C4-2B (cell line): ENCODE results near the gene DPP6.

Experiments
- H3K27ac ChIP-seq: fragments of 450-650 bp; 2 replicates; pipeline ENCODE4 v1.5.1; 2017
- ZFX ChIP-seq: fragments of 450-650 bp; IDR thresholded peaks from 2 replicates; pipeline ENCODE4 v1.6.1; 2017
- TF ChIP-seq, protein P1 (sequence below): fragments of 450-650 bp; conservative IDR thresholded peaks from 2 replicates; pipeline ENCODE4 v1.5.1; 2017; ENCODE audit warnings: mild to moderate bottlenecking

The DPP6 gene

DNA sequence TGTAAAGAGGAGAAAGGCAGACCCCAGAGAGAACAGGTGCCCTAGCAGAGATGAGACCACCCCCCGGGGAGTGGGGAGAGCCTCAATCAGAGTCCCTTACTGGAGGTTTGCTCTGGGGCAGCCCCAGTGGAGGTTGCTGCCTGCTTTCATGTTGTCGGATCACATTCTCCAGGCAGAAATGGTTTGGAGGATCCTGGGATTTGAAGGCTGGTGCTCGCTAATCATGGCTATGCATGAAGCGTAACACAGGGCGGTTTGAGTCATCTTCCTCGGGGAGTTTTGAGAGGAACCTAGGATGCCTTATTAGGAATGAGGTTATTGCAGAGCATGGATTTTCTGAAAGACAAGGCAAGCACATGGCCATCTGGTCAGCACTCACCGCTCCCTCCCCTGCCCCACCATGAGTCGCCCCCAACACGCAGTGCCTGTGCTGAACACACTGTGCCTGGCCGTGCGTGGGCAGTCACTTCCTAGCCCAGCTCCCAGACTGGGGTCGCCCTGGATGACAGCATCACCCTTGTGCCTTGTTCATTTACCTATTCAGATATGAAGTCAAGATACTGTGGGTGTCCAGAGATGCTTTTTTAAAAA, 319.9 kb downstream of the DPP6 start:
- no peak for TF ChIP-seq ZFX
- TF ChIP-seq, protein P1, sequence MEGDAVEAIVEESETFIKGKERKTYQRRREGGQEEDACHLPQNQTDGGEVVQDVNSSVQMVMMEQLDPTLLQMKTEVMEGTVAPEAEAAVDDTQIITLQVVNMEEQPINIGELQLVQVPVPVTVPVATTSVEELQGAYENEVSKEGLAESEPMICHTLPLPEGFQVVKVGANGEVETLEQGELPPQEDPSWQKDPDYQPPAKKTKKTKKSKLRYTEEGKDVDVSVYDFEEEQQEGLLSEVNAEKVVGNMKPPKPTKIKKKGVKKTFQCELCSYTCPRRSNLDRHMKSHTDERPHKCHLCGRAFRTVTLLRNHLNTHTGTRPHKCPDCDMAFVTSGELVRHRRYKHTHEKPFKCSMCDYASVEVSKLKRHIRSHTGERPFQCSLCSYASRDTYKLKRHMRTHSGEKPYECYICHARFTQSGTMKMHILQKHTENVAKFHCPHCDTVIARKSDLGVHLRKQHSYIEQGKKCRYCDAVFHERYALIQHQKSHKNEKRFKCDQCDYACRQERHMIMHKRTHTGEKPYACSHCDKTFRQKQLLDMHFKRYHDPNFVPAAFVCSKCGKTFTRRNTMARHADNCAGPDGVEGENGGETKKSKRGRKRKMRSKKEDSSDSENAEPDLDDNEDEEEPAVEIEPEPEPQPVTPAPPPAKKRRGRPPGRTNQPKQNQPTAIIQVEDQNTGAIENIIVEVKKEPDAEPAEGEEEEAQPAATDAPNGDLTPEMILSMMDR: no peak

DNA sequence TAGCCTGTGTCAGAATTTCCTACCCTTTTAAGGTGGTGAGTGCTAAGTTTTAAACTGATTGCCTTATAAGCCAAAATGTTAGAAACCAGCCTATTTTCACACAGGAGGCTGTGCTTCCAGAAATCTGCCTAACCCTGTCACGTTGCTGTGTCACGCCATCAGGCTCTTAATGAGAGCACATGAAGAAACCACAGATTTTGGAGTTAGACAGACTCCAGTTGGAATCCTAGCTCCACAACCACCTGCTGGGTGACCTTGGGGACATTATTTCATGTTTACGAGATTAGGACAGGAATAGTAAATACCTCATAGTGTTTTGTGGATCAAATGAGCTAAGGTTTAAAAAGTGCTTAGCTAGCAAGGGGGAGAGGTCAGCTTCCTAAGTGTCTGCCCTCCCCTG, 321.8 kb downstream of the DPP6 start:
- no peak overlapping the region for H3K27ac ChIP-seq
- TF ChIP-seq, protein P1: no peak
- TF ChIP-seq ZFX: no peak

More for the DNA sequence above, 319.9 kb downstream of the DPP6 start:
- no peak overlapping the region for H3K27ac ChIP-seq

DNA sequence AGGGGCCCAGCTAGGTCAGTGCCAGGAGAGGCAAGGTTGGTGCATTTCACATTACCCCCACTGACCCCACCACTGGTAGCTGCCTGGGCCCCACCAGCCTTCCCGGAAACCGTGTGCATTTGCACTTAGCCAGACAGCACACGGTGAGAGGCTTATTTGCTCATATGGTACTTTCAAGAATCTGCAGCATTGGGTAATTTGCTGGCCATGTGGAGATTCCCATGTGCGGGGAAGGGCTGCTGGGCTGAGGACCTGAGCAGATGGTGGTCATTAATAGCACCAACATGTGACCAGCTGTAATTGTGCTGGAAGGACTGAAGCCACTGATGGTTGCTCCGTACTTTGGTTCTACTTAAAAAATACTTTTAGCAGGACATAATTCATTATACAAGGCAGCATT, 323.8 kb downstream of the DPP6 start:
- no peak overlapping the region for H3K27ac ChIP-seq
- TF ChIP-seq ZFX: no peak
- TF ChIP-seq, protein P1: no peak

DNA sequence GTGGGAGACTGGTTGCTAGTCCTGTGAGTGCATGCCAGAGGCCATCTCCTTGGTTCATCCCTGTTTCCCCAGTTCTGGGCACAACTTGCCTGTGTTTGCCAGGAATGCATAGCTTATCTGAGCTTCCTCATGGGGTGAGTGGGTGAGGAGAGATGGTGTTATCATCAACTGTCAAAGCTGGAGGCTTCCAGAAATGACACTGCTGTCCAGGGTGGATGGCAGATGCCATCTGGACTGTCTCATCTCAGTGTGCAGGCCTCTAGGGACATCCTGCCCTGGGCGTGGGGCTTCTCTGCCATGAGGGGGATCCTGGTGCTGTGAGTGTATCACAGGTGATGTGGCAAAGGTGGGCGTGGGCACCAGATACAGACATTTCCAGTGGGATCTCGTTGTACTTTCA, 328.6 kb downstream of the DPP6 start:
- no peak overlapping the region for H3K27ac ChIP-seq
- TF ChIP-seq, protein P1: no peak
- TF ChIP-seq ZFX: no peak

DNA sequence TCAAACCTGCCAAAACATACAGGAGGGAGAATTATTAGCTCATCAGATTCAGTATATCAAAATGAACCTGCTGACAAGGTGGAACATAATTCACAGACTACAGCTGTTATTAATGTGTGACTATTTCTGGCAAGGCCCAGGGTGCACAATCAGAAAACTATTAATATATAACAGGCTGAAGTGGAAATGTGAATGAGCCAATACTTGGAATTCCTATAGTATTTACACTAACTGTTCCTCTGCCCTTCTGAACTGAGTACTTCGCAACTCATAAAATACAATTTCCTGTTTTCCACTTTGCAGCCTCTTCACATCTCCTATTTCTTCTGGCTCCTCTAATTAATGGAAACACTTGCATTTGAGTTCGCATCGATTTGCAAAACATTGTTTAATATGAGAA, 330.8 kb downstream of the DPP6 start:
- no peak overlapping the region for H3K27ac ChIP-seq
- TF ChIP-seq ZFX: no peak
- TF ChIP-seq, protein P1: no peak

DNA sequence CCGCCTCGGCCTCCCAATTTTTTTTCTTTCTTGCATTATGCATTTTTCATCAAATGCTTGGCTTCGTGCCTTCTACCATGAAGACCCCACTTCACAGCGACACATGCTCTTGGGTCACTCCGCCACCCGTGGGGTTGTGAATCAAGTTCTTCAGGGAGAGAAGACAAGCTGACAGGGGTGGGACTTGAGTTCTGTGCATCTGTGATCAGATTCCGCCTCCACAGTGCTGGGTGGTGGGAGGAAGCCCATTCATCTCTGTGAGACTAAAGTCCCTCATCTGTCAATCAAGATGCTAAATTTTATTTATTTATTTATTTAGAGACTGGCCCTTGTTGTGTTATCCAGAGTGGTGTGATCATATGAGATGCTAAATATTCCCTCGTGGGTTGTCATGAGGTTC, 333.0 kb downstream of the DPP6 start:
- no peak for TF ChIP-seq ZFX
- TF ChIP-seq, protein P1: no peak
- H3K27ac ChIP-seq: no peak overlapping the region

DNA sequence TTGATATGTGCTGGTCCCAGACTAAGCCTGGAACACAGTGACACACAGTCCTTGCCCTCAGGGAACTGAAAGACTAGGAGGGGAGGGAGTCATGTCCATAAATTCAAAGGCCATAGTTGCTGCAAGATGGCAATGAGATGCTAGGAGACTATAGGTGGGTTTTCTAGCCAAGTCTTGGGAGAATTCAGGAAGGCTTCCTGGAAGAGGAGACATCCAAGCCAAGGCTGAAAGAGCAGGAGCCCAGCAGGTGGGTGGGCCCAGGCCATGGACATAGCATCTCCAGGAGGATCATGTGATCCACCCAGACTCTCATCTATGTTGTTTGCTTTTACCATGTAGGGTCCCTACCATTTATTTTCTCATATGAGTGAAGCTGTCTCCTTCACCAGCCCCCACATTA, 335.1 kb downstream of the DPP6 start:
- H3K27ac ChIP-seq: no peak overlapping the region
- TF ChIP-seq, protein P1: no peak
- no peak for TF ChIP-seq ZFX
